OCI-LY3 (cell line): ENCODE results near the gene C1QL3.

Source experiments
- CTCF ChIP-seq: fragments of 200-600, 300-600 bp; sonication (generic); IDR thresholded peaks from 2 replicates; pipeline ENCODE4 v1.5.1; 2014; ENCODE audit warnings: antibody characterized with exemption, low read length, low read depth
- EZH2phosphoT487 ChIP-seq: fragments of 200-600 bp; shearing (Covaris generic); IDR thresholded peaks from 2 replicates; pipeline ENCODE4 v1.6.1; 2018; ENCODE audit warnings: antibody characterized with exemption, mixed run types, low read depth

GRCh38 chr10:16521311-16522016 is at the start of gene C1QL3:
- TF ChIP-seq CTCF (no peak), EZH2phosphoT487 (no peak)
